ENCODE results near the gene METTL2A.
A peak's percentile ranks its signal among the peaks of the same experiment; 100 is the strongest.
"Not testable (repeated sequence)": the region's sequence is repeated elsewhere in the genome, so short reads cannot be mapped to it uniquely, and the experiment has no call there.

The METTL2A gene, protein sequence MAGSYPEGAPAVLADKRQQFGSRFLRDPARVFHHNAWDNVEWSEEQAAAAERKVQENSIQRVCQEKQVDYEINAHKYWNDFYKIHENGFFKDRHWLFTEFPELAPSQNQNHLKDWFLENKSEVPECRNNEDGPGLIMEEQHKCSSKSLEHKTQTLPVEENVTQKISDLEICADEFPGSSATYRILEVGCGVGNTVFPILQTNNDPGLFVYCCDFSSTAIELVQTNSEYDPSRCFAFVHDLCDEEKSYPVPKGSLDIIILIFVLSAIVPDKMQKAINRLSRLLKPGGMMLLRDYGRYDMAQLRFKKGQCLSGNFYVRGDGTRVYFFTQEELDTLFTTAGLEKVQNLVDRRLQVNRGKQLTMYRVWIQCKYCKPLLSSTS

DNA sequence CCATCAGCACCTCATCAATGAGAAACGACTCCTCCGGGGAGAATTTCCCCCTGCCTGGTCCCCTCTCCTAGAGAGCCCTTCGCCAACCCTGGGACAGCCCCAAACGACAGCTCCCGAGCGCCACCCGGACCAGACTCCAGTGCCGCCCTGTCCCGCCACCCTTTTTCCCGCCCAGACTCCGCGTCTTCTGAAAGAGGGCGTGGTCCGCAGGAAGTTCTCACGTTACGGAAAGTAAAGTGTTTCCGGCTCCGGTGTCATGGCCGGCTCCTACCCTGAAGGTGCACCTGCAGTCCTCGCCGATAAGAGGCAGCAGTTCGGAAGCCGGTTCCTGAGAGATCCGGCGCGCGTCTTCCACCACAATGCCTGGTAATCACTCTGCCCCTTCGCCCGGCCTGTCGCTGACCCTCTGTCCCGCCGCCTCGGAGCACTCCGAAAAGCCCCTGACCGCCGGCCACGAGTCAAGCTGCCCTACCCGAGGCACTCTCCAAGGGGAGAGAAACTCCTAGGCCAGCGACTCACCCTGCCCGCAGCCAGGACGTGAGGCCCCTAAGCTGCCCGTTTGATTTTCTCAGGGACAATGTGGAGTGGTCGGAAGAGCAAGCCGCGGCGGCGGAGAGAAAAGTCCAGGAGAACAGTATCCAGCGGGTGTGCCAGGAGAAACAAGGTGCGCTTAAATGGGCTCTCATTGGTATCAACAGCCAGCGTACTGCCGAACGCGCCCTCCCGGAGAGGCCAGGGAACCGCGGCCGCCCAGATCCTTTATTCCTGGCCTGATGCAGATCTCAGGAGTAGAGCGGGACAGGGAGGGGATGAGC lies at the start of gene METTL2A:
METTL2A (plus strand) TSS at position 251 of the 815 bp plus-strand sequence; CDS start at position 257, 6 bp downstream.
- DNase-seq (ENCODE audit: low read depth): peak; percentile 88

DNA sequence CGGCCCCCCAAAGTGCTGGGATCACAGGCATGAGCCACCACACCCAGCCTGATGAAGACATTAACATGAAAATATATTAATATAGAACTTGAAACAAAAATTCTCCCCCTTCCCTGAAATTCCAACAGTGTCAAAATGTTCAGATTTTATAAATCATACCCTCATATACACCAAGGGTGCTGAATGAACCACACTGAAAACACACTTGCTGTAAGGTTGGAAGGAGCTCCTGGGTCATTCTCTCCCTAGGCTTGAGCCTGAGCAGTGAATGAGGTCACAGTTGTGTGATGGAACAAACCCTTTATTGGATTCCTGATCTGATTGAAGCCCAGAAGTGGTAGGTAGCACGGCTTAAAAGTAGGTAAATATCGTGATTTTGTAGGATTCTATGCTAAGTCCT lies 43.4 kb upstream of the METTL2A start, which contains the start of gene EFCAB3:
EFCAB3 (plus strand) TSS at position 301 of the 400 bp plus-strand sequence. CDS start 2,427 bp downstream, outside the sequence.
- no peak for DNase-seq (ENCODE audit: low read depth)

DNA sequence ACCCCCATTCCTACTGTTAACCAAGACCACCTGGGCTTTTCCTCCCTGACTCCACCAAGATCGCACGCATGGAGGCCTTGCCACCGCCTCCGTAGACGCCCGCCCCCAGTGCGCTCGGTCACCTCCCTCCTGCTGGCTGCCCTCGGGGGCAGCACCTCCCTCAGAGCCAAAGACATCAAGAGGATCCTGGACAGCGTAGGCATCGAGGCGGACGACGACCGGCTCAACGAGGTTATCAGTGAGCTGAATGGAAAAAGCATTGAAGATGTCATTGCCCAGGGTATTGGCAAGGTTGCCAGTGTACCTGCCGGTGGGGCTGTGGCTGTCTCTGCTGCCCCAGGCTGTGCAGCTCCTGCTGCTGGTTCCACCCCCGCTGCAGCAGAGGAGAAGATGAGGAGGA lies 42.1 kb upstream of the METTL2A start:
- DNase-seq (ENCODE audit: low read depth): no peak

DNA sequence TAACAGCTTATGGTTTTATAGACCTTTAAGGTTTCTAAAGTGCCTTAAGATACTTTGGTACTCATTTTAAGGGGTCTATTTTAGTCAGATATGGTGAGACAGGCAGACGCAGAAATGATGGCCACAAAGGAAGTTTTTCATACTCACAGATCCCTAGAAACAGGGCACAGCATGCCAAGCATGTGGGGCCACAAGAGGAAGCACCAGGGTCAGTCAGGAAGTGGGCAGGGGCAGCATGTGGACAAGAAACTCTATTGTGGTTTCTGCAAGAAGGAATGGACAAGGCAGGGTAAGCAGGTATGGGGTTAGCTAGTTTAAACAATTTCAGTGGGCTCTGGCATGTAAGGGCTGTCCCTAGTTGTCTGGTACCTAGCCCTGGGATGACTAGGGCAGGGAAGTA lies 34.8 kb upstream of the METTL2A start:
- DNase-seq (ENCODE audit: low read depth): no peak

DNA sequence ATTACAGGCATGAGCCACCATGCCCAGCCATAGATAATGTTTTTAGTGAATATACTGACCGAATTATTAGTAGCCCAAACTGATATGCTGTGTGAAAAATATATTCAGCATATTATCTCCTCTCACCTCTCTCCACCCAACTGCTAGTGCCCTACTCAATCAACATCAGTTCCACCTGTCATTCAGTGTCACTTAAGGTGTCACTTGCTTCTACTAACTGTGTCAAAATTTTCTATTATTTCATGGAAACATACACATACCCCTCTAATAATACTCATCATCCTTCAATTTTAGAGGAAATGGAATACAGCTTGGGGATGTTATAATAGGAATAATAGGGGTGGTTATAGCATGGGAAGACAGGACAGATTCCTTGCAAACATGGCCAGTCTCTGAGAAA lies 30.8 kb upstream of the METTL2A start:
- no peak for DNase-seq (ENCODE audit: low read depth)

DNA sequence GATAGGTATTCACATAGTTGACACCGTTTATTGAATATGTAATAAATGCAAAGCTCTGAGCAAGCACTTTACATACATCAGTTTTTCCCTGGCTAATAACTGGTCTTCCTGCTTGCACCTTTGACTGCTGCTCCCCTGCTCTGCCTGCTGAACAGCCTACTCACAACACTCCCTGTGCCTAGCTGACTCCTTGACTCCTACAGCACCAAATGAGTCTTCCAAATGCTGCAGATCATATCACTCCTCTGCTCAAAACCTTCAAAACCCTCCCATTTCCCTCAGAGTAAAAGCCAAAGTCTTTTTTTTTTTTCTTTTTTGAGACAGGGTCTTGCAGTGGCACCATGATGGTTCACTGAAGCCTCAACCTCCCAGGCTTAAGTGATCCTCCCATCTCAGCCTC lies 24.8 kb upstream of the METTL2A start:
- DNase-seq (ENCODE audit: low read depth): no peak

DNA sequence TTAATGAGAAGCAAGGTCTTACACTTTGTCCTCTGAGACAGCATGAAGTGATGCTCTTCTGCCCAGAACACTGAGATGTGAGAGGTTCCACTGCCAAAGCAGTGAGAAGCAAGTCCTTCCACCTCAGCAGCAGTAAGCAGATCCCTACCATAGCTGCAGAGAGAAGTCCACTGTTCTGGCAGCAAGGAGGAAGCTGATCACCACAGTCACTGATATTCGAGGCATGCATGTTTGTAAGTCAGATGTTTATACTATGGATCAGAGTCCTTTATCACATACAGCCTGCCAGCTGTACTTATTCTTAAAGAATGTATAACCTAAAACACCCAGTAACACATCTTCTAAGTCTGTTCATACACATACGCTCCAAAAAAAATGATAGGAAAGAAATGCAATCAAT lies 18.2 kb upstream of the METTL2A start:
- no peak for DNase-seq (ENCODE audit: low read depth)

DNA sequence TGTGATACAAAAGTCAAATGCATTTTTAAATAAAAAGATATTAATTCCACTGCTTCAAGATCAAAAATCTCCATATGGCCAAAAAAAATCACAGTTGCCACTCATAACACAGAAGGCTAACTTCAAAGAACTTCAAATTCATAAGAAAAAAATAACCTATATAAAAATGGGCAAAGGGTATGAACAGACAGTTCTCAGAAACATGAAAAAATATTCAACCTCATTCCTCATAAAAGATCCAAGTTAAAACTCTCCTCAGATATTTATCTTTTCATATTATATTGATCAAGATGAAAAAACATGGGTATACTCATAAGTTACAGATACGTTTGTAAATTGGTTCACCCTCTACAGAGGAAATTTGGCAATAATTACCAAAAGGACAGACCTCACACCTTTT lies 10.6 kb upstream of the METTL2A start:
- DNase-seq (ENCODE audit: low read depth): not testable (repeated sequence)

DNA sequence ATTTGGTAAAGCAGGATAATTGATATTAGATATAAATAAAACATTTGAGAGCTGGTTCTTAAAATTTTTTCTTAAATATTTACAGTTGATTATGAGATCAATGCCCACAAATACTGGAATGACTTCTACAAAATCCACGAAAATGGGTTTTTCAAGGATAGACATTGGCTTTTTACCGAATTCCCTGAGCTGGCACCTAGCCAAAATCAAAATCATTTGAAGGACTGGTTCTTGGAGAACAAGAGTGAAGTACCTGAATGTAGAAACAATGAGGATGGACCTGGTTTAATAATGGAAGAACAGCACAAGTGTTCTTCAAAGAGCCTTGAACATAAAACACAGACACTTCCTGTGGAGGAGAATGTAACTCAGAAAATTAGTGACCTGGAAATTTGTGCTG lies 2.5 kb downstream of the METTL2A start:
- DNase-seq (ENCODE audit: low read depth): not testable (repeated sequence)

DNA sequence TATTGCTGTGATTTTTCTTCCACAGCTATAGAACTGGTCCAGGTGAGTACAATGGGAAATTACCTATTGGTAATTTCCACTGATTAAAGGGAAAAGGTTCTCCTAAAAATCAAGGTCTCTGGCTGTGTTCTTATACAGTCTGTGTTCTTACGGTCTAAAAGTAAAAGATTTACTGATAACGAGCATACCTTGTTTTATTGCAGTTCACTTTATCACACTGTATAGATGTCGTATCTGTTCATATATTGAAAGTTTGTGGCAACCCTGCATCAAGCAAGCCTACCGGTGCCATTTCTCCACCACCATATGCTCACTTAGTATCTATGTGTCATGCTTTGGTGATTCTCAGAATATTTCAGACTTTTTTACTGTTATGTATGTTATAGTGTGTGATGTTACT lies 11.6 kb downstream of the METTL2A start:
- not testable (repeated sequence) for DNase-seq (ENCODE audit: low read depth)

DNA sequence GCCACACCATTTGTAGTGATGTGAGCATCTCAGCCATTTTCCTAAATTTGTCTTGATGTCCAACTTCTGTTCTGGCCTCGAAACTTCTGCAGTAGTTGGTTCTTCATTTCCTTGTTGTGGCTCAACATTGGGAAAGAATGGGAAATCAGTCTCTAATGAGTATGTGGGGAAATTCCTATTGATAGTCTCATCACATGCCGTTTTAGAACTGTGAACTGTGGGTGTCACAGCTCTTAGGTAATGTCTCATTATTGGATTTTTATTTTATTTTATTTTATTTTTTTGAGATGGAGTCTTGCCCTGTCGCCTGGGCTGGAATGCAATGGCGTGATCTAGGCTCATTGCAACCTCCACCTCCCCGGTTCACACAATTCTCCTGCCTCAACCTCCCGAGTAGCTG lies 17.5 kb downstream of the METTL2A start:
- DNase-seq (ENCODE audit: low read depth): not testable (repeated sequence)

DNA sequence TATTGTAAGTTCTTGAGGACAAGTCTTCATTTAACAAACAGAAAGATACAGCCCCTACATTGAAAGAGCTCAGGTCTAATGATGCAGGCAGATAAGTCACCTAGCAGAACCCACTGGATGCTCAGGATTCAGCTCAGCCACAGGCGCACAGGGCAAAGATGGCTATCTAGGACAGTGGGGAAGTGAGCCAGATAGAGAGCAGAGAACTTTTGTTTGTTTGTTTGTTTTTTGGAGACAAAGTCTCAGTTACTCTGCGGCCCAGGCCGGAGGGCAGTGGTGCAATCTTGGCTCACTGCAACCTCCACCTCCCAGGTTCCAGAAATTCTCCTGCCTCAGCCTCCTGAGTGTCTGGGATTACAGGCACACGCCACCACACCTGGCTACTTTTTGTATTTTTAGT lies 20.4 kb downstream of the METTL2A start:
- DNase-seq (ENCODE audit: low read depth): no peak

DNA sequence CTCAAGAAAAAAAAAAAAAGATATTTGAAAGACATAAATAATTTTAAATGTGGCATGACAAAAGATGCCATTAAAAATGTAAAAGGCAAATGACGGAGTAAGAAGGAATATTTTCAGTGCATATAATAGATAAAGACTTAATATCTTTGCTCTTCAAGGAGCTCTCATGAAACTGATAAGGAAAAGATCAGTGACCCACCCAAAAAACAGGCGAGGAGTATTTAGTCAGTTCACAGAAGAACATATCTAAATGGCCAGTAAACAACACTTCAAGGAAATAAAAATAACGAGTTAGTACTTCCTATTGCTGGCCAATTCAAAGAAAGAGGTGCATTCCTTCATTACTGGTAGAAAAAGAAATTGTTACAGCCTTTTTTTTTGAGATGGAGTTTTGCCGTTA lies 22.1 kb downstream of the METTL2A start:
- DNase-seq (ENCODE audit: low read depth): not testable (repeated sequence)

DNA sequence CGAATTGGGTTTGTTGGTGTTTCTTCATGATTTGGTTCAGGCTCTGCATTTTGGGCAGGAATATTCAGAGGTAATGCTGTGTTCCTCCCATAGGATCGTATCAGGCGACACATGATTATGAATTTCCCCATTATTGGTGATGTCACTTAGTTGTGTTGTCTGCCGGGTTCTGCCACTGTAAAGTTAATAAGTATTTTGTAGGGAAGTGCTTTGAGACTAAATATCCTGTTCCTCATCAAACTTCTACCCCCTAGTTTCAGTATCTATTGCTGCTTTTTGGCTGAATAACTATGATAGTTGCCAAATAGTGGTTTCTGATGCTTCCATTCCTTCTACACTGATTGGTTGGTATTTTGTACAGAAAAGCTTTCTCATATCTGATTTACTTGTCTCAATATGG lies 28.5 kb downstream of the METTL2A start:
- DNase-seq (ENCODE audit: low read depth): not testable (repeated sequence)

DNA sequence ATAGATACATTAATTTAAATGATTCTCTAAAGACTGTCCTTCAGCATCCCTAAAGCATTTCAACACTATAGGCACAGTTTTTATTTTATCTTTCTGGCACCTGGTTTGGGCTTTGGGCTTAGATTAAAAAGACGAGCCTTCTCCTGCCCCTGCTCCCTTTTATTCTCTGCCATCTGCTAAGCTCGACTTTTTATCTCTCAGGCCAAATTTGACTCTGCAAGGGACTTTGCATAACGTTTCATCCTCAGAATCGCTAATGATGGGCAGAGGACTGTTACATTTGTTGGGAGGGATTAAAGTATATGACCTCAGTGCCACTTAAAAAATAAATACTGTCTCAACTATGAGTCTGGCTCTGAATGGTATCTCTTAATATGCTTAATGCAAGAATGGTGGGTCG lies 29.3 kb downstream of the METTL2A start:
- DNase-seq (ENCODE audit: low read depth): not testable (repeated sequence)

DNA sequence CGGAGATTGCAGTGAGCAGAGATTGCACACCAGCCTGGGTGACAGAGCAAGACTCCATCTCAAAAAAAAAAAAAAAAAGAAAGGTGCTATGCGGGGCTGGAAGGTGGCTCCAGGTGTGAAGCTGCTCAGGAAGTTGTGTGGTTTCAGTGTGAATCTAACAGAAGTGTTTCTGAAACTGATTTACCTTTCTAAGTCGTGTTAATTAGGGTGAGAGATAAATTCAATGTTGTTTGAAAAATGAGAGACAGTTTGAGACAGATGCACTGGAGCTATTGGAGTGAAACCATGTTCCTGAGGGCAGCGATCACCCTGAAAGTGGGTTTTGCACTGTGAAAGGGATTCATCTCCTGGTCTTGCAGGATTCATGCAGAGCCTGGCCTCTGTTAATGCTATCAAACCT lies 30.0 kb downstream of the METTL2A start:
- DNase-seq (ENCODE audit: low read depth): not testable (repeated sequence)

DNA sequence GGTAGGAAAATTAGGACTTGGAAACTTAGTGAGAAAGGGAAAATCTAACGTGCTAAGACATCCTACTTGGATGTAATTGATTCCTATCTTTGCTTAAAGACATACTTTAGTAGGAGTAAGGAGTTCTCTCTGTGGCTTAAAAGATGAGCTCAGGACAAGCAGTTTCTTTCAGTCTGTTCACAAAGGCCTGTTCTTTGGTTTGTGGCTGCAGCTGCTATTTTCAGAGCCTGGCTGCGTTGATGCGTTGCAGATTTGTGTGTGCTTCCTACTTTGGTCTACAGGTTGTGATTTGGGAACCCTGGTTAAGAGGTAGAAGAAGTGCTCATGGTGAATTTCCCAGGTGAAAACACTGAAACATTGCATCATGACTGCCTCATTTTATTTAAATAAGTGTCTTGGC lies 30.4 kb downstream of the METTL2A start:
- not testable (repeated sequence) for DNase-seq (ENCODE audit: low read depth)

DNA sequence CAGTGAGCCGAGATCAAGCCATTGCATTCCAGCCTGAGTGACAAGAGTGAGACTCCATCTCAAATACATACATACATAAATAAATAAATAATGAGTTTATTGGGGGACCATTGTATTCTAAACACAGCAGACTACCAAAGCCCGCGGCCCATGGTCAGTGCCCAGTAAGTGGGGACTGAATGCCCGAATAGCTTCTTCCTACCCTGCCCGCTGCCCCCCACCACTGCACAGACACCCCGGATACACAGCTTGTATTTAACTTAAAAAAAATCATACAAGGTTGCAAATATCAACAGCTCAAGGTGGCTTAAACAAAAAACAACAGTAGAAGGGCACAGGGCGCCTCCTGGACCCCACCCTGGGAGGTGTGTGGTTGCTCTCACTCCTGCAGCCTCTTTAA lies 32.3 kb downstream of the METTL2A start:
- no peak for DNase-seq (ENCODE audit: low read depth)

DNA sequence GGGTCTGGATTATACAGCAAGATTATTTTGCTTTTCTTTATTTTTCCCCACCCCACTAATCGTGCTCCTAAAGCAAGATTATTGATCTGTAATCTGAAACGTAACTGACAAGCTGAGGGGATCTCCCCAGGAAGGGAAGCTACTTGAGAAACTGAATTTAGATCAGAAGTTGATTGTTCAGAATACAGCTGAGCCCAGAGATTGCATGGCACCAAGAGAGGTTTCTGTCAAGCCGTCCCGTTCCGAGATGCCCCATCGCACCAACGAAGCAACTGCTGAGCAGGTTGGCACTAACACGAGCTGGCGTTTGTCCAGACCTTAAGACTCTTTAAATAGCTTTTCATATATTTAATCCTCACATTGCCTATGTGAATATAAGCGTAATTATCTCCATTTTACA lies 34.8 kb downstream of the METTL2A start:
- not testable (repeated sequence) for DNase-seq (ENCODE audit: low read depth)

DNA sequence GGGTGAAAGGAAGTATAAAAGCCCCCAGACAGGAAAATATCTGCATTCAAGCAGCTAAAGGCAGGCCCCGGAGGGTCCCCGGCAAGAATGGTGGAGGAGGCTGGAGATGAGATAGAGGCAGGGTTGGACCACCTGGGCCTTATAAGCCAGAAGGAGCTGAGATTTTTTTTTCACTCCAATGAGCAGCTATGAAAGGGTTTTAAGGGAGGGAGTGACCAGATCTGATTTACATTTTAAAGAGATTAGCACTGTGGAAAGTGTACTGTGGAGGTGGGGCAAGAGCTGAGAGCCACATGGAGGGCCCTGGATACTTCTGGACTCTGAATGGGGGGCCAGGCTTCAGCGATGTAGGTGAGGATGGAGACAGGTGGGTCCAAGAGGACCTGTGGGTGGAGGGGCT lies 40.7 kb downstream of the METTL2A start:
- DNase-seq (ENCODE audit: low read depth): not testable (repeated sequence)

DNA sequence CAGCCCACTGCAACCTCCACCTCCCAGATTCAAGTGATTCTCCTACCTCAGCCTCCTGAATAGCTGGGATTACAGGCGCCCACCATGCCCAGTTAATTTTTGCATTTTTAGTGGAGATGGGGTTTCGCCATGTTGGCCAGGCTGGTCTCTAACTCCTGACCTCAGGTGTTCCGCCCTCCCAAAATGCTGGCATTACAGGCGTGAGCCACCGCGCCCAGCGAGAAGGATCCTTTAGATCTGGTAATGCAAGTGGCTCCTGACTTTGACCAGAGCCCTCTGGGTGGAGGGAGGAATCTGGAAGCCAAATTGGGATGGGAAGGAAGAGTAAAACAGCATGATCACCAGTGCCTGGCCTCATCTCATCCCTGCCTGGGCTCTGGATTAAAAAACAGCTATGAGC lies 41.6 kb downstream of the METTL2A start:
- DNase-seq (ENCODE audit: low read depth): not testable (repeated sequence)

DNA sequence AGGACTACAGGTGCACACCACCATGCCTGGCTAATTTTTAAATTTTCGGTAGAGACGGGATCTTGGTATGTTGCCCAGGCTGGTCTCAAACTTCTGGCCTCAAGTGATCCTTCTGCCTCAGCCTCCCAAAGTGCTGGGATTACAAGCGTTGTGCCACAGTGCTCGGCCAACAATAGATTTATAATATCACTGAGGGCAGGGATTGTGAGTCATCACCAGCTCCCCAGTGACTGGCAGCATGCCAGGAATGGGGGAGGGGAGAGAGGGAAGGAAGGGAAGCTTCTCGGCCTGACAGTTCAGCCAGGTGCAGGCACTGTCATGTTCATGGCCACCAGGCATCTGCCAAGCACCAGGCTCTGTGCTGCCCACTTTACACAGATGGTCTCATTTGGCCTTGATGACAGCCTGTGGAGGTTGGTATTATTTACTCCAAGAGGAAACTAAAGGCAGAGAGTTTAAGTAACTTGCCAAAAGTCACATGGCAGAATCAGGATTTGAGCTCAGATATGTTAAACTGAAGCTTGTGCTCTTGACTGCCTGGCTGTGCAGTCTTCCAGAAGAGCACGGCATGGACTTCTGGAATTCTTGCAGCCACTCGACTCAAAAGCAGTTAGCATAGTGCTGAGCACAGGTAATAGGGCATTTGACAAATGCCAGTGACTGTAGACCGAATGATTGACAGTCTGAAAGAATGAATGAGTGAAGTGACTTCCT lies 47.1 kb downstream of the METTL2A start:
- DNase-seq (ENCODE audit: low read depth): peak; percentile 68
